ENCODE results near the gene BCOR.

GRCh38 chrX:40084471-40085101, 13.2 kb downstream of the BCOR start:
- TF ChIP-seq CTCF (IDR thresholded peaks at IDR 0.05) (no peak), GATA2 (CRISPR knock-in tag; IDR thresholded peaks at IDR 0.05) (no peak), POLR2AphosphoS5 (IDR thresholded peaks at IDR 0.05; ENCODE audit: low read depth, low read length) (no peak), MXI1 (IDR thresholded peaks at IDR 0.05; ENCODE audit: low read depth, low read length) (no peak), EZH2phosphoT487 (IDR thresholded peaks at IDR 0.05; ENCODE audit: borderline replicate concordance, low read depth) (no peak)
- TF ChIP-seq, protein P1, sequence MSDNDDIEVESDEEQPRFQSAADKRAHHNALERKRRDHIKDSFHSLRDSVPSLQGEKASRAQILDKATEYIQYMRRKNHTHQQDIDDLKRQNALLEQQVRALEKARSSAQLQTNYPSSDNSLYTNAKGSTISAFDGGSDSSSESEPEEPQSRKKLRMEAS (IDR thresholded peaks at IDR 0.05; ENCODE audit: low read depth): no peak
- TF ChIP-seq, protein P2, sequence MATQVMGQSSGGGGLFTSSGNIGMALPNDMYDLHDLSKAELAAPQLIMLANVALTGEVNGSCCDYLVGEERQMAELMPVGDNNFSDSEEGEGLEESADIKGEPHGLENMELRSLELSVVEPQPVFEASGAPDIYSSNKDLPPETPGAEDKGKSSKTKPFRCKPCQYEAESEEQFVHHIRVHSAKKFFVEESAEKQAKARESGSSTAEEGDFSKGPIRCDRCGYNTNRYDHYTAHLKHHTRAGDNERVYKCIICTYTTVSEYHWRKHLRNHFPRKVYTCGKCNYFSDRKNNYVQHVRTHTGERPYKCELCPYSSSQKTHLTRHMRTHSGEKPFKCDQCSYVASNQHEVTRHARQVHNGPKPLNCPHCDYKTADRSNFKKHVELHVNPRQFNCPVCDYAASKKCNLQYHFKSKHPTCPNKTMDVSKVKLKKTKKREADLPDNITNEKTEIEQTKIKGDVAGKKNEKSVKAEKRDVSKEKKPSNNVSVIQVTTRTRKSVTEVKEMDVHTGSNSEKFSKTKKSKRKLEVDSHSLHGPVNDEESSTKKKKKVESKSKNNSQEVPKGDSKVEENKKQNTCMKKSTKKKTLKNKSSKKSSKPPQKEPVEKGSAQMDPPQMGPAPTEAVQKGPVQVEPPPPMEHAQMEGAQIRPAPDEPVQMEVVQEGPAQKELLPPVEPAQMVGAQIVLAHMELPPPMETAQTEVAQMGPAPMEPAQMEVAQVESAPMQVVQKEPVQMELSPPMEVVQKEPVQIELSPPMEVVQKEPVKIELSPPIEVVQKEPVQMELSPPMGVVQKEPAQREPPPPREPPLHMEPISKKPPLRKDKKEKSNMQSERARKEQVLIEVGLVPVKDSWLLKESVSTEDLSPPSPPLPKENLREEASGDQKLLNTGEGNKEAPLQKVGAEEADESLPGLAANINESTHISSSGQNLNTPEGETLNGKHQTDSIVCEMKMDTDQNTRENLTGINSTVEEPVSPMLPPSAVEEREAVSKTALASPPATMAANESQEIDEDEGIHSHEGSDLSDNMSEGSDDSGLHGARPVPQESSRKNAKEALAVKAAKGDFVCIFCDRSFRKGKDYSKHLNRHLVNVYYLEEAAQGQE (IDR thresholded peaks at IDR 0.05; ENCODE audit: low read depth, low read length): no peak
